Ishikawa (cell line): Measurements from ENCODE around the gene SLC51B.

Source experiments
- CEBPB ChIP-seq: IDR thresholded peaks from 2 replicates; pipeline ENCODE4 v1.6.1; 2012
- CREB1 ChIP-seq: IDR thresholded peaks from 2 replicates; pipeline ENCODE4 v1.6.1; 2012; ENCODE audit warnings: low read depth
- EGR1 ChIP-seq: IDR thresholded peaks from 2 replicates; pipeline ENCODE4 v1.6.1; 2012
- EP300 ChIP-seq: IDR thresholded peaks from 2 replicates; pipeline ENCODE4 v1.6.1; 2012; ENCODE audit warnings: borderline replicate concordance
- FOXM1 ChIP-seq: IDR thresholded peaks from 2 replicates; pipeline ENCODE4 v1.6.1; 2012; ENCODE audit warnings: low read depth, borderline replicate concordance
- NFIC ChIP-seq: IDR thresholded peaks from 2 replicates; pipeline ENCODE4 v1.6.1; 2012
- RAD21 ChIP-seq: IDR thresholded peaks from 2 replicates; pipeline ENCODE4 v1.6.1; 2012; ENCODE audit warnings: low read depth
- TAF1 ChIP-seq: IDR thresholded peaks from 2 replicates; pipeline ENCODE4 v1.6.1; 2012; ENCODE audit warnings: low read depth, mild to moderate bottlenecking
- TCF12 ChIP-seq: IDR thresholded peaks from 2 replicates; pipeline ENCODE4 v1.6.1; 2012; ENCODE audit warnings: low read depth
- TEAD4 ChIP-seq: IDR thresholded peaks from 2 replicates; pipeline ENCODE4 v1.6.1; 2012
- YY1 ChIP-seq: IDR thresholded peaks from 2 replicates; pipeline ENCODE4 v1.6.1; 2012; ENCODE audit warnings: low read depth
- ZBTB7A ChIP-seq: IDR thresholded peaks from 2 replicates; pipeline ENCODE4 v1.6.1; 2012; ENCODE audit warnings: low read depth
- TF ChIP-seq, protein P1 (sequence below): IDR thresholded peaks from 2 replicates; pipeline ENCODE4 v1.6.1; 2012
- TF ChIP-seq, protein P2 (sequence below): IDR thresholded peaks from 2 replicates; pipeline ENCODE4 v1.6.1; 2012; ENCODE audit warnings: low read depth, mild to moderate bottlenecking
- TF ChIP-seq, protein P3 (sequence below): IDR thresholded peaks from 2 replicates; pipeline ENCODE4 v1.6.1; 2012

Gene SLC51B

DNA sequence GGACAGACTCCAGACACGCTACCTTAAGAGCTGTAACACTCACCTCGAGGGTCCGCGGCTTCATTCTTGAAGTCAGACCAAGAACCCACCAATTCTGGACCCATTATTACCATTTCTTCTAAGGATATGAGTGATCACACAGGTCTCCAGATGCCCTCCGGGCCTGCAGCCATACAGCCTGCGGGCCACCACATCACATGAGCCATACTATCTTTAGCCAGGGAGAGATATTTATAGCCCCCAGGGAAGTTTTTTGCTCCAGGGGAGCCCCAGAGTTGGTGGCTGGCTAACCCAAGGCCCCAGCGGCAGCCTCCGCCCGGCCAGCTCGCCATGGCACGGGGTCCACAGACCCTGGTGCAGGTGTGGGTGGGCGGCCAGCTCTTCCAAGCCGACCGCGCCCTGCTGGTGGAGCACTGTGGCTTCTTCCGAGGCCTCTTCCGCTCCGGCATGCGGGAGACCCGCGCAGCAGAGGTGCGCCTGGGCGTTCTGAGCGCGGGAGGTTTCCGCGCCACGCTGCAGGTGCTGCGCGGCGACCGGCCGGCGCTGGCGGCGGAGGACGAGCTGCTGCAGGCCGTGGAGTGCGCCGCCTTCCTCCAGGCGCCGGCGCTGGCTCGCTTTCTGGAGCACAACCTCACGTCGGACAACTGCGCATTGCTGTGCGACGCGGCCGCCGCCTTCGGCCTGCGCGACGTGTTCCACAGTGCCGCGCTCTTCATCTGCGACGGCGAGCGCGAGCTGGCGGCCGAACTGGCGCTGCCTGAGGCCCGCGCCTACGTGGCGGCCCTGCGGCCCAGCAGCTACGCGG is 31.5 kb downstream of the SLC51B start, which contains the start of gene KBTBD13:
KBTBD13 (plus strand) TSS at position 261 of the 805 bp plus-strand sequence; CDS start at position 331, 70 bp downstream.
- TF ChIP-seq TEAD4 (no peak), ZBTB7A (no peak), YY1 (no peak)
- TF ChIP-seq, protein P1, sequence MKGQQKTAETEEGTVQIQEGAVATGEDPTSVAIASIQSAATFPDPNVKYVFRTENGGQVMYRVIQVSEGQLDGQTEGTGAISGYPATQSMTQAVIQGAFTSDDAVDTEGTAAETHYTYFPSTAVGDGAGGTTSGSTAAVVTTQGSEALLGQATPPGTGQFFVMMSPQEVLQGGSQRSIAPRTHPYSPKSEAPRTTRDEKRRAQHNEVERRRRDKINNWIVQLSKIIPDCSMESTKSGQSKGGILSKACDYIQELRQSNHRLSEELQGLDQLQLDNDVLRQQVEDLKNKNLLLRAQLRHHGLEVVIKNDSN = no peak

DNA sequence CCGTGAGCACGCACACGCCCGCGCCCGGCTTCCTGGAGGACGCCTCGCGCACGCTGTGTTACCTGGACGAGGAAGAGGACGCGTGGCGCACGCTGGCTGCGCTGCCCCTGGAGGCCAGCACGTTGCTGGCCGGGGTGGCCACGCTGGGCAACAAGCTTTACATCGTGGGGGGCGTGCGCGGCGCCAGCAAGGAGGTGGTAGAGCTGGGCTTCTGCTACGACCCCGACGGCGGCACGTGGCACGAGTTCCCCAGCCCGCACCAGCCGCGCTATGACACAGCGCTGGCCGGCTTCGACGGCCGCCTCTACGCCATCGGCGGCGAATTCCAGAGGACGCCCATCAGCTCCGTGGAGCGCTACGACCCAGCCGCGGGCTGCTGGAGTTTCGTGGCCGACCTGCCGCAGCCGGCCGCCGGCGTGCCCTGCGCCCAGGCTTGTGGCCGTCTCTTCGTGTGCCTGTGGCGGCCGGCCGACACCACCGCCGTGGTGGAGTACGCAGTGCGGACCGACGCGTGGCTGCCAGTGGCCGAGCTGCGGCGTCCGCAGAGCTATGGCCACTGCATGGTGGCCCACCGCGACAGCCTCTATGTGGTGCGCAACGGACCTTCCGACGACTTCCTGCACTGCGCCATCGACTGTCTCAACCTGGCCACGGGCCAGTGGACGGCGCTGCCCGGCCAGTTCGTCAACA is 32.2 kb downstream of the SLC51B start:
- no peak for TF ChIP-seq FOXM1

DNA sequence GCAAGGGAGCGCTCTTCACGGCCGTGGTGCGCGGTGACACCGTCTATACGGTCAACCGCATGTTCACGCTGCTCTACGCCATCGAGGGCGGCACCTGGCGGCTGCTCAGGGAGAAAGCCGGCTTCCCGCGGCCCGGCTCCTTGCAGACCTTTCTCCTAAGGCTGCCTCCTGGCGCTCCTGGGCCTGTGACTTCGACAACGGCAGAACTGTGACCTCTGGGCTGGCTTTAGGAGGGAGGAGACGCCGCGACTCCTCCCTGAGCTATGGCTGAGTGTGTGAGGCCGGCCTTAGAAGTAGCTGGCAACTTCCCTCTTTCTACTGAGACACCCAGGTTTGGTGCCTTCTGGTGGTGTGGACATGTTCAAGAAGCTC is 32.8 kb downstream of the SLC51B start:
- TF ChIP-seq FOXM1 (no peak), TCF12 (no peak), EP300 (no peak), NFIC (no peak), CEBPB (no peak), CREB1 (no peak), YY1 (no peak), TEAD4 (no peak)
- TF ChIP-seq, protein P2, sequence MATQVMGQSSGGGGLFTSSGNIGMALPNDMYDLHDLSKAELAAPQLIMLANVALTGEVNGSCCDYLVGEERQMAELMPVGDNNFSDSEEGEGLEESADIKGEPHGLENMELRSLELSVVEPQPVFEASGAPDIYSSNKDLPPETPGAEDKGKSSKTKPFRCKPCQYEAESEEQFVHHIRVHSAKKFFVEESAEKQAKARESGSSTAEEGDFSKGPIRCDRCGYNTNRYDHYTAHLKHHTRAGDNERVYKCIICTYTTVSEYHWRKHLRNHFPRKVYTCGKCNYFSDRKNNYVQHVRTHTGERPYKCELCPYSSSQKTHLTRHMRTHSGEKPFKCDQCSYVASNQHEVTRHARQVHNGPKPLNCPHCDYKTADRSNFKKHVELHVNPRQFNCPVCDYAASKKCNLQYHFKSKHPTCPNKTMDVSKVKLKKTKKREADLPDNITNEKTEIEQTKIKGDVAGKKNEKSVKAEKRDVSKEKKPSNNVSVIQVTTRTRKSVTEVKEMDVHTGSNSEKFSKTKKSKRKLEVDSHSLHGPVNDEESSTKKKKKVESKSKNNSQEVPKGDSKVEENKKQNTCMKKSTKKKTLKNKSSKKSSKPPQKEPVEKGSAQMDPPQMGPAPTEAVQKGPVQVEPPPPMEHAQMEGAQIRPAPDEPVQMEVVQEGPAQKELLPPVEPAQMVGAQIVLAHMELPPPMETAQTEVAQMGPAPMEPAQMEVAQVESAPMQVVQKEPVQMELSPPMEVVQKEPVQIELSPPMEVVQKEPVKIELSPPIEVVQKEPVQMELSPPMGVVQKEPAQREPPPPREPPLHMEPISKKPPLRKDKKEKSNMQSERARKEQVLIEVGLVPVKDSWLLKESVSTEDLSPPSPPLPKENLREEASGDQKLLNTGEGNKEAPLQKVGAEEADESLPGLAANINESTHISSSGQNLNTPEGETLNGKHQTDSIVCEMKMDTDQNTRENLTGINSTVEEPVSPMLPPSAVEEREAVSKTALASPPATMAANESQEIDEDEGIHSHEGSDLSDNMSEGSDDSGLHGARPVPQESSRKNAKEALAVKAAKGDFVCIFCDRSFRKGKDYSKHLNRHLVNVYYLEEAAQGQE = no peak
- TF ChIP-seq, protein P1 = no peak
- TF ChIP-seq, protein P3, sequence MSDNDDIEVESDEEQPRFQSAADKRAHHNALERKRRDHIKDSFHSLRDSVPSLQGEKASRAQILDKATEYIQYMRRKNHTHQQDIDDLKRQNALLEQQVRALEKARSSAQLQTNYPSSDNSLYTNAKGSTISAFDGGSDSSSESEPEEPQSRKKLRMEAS = no peak

DNA sequence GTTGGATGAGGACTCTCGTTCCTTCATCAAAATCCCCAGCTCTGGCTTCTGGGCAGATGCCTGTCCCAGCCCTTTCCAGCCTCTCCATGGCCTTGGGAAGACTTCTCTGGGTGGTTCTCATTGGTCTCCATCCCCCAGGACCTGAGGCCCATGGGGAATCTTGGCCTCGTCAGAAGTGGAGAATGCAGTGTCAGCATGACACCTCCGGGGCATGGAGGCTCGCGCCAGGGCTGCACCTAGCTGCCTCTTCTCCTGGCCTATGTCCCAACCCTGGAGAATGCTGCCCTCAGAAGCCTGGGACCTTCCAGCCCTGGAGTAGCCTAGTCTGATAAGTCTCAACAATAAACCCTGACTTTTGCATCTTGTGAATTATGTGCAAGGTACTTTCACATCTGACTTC is 34.4 kb downstream of the SLC51B start:
- TF ChIP-seq FOXM1 = no peak
- TF ChIP-seq ZBTB7A = no peak
- TF ChIP-seq, protein P3 = no peak
- no peak for TF ChIP-seq TEAD4
- TF ChIP-seq EP300 = no peak
- no peak for TF ChIP-seq RAD21

DNA sequence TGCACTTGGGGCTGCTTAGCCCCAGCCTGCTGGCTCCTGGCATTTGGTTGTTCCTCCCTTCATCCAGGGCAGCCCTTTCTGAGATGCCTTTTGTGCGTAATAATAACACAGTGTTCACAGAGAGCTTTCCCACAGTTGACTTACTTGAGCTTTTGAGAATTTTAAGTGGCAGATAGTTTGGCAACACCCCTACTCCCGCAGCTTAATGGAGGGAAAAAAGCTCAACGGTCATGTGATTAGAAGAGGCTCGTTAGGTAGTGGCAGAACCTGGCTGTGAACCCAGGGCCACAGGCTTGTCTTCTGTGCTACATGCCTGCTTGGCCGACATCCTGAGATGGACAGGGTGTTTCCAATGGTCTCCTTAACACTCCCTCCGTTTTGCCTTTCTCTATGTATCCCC is 36.1 kb downstream of the SLC51B start:
- TF ChIP-seq CREB1 (no peak), TCF12 (no peak), TAF1 (no peak), TEAD4 (no peak), RAD21 (no peak), YY1 (no peak)
- TF ChIP-seq, protein P3 = no peak
- TF ChIP-seq, protein P1 = 0 out of 2 replicates have a peak, but pooled peaks have one; percentile 31

DNA sequence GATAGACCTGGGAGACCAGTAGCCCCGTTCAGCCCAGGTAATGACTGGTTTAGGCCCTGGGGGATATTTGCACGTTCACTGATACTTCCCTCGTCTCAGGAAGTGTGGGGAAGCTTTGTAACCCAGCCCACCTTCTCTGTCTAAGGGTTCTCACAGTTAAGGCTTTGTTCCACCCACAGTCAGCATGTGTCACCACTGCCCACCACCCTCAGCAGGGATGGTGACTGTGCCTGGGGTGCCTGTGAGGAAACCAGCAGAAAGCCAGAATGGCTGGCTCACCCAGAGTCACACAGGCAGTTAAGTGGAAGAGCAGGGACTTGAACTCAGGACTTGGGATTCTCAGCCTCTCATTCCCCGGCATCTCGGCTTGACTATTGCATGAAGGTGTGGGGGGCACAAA is 36.6 kb downstream of the SLC51B start:
- TF ChIP-seq TEAD4 = no peak

DNA sequence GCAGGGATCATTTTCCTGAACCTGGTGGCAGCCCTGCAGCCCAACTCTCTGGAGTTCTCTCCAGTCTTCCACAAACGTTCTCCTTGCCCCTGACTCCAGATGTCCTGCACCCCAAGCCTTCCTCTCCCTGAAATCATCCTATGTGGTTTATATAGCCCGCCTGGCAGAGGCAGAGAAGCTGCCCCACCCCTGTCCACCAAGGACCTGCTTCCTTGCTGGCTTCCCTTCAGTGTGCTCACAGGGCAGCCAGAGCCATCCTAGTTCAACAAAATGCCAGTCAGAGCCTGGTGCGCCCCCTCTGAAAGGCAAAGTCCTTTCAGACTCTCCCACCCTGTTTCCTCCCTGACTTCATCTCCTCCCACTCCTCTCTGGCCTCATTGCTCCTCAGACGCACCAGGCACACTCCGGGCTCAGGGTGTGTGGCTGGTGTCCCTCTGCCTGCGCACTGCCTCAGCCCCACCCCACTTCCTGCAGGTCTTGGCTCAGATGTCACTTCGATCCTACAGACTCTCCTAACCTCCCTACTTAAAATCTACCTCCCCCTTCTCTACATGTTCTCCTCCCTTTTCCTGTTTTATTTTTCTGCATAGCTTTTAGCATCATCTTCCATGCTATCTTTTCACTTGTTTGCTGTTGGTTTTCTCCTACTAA is 37.2 kb downstream of the SLC51B start:
- TF ChIP-seq TEAD4 = no peak
- TF ChIP-seq EP300 = no peak
- TF ChIP-seq, protein P1 = no peak
- no peak for TF ChIP-seq NFIC
- TF ChIP-seq TCF12 = no peak
- no peak for TF ChIP-seq EGR1
- TF ChIP-seq FOXM1 = no peak
- no peak for TF ChIP-seq RAD21
- no peak for TF ChIP-seq TAF1
- TF ChIP-seq CREB1 = no peak
